ENCODE results near the gene TSPAN10. TPM values are rescaled to one million over a fixed set of nuclear protein-coding genes. Genes with fewer than 3 reads are reported as not detected.
A peak's percentile ranks its signal among the peaks of the same experiment; 100 is the strongest.

Gene TSPAN10
- total RNA-seq, 2 experiments from 2014 or later: 0.19 to 0.26 TPM

DNA sequence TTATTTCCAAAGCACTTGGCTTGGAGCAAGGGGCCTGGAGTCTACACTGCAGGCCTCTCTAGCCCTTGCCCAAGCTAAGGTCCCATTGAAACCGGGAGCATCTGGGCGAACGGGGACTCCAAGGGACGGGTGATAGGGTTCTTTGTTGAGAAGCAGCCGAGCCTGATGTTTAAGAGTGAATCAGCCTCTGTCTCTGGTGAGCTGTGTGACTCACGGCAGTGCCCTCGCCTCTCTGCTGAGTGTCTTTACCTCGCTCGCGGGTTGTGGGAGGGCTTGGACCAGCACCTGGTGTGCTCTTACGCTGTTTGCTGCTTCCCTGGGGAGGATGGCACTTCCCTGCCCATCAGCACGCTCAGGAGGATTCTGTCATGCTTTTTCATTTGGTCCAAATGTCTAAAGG lies 48.1 kb downstream of the TSPAN10 start:
- H3K36me3 Mint-ChIP-seq: peaks cover 29% of the 10 kb centered on the region
- no peaks in the 10 kb centered on the region for H3K27me3 Mint-ChIP-seq
- H3K9me3 Mint-ChIP-seq: no peaks in the 10 kb centered on the region
- H3K4me1 Mint-ChIP-seq: peaks cover 23% of the 10 kb centered on the region
- DNase-seq: peak; percentile 58
- peak overlapping the region; percentile 92 for H3K4me3 Mint-ChIP-seq
- H3K27ac Mint-ChIP-seq: peak overlapping the region; percentile 83

GRCh38 chr17:81686614-81687013 lies 49.6 kb downstream of the TSPAN10 start:
- Mint-ChIP-seq H3K4me1 (peaks cover 23% of the 10 kb centered on the region), H3K4me3 (no peak overlapping the region), H3K36me3 (peaks cover 26% of the 10 kb centered on the region), H3K9me3 (no peaks in the 10 kb centered on the region), H3K27me3 (no peaks in the 10 kb centered on the region), H3K27ac (no peak overlapping the region)
- DNase-seq: no peak

GRCh38 chr17:81687770-81688541 lies 51.0 kb downstream of the TSPAN10 start:
- Mint-ChIP-seq H3K9me3 (no peaks in the 10 kb centered on the region), H3K27ac (no peak overlapping the region), H3K36me3 (peaks cover 25% of the 10 kb centered on the region)

DNA sequence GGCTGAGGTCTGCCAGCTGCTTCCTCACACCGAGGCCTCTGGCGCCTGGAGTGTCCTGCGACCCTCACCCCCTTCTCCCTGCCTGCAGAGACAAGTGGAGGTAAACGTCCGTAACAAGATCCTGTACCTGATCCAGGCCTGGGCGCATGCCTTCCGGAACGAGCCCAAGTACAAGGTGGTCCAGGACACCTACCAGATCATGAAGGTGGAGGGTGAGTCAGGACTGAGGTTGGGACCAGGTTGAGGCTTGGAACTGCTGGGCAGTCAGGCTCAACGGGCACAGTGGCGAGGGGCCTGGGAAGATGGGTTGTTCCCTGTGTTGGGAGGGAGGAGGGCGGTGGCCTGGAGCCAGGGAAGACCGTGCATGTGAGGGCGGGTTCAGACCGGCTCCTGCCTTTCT lies 51.6 kb downstream of the TSPAN10 start:
- DNase-seq: no peak
- Mint-ChIP-seq H3K27me3 (no peaks in the 10 kb centered on the region), H3K9me3 (no peaks in the 10 kb centered on the region), H3K27ac (no peak overlapping the region), H3K36me3 (peaks cover 25% of the 10 kb centered on the region), H3K4me1 (peaks cover 17% of the 10 kb centered on the region), H3K4me3 (no peak overlapping the region)

More at GRCh38 chr17:81687770-81688541, 51.0 kb downstream of the TSPAN10 start:
- no peak for DNase-seq
- Mint-ChIP-seq H3K4me1 (peaks cover 17% of the 10 kb centered on the region), H3K4me3 (no peak overlapping the region), H3K27me3 (no peaks in the 10 kb centered on the region)

DNA sequence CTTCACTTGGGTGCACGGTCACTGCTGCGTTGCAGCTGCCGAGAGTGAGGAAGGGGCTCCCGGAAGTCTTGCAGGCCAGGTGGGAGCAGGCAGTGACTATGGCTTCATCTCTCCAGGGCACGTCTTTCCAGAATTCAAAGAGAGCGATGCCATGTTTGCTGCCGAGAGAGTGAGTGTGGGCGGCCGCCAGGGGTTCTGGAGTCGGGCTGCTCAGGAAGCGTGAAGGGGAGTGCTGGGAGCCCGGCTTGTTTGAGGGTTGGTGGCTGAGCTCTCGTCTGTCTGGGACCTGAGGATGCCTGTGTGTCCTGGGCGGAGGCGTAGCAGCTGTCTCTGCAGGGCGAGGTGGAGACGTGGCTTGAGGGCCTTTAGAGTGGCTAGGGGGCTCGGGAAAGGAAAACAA lies 53.1 kb downstream of the TSPAN10 start:
- no peak for DNase-seq
- Mint-ChIP-seq H3K36me3 (peaks cover 19% of the 10 kb centered on the region), H3K4me1 (peaks cover 10% of the 10 kb centered on the region), H3K9me3 (no peaks in the 10 kb centered on the region), H3K4me3 (no peak overlapping the region), H3K27ac (no peak overlapping the region), H3K27me3 (no peaks in the 10 kb centered on the region)

GRCh38 chr17:81690549-81690948 lies 53.6 kb downstream of the TSPAN10 start:
- DNase-seq: no peak
- no peaks in the 10 kb centered on the region for H3K27me3 Mint-ChIP-seq
- H3K27ac Mint-ChIP-seq: no peak overlapping the region

DNA sequence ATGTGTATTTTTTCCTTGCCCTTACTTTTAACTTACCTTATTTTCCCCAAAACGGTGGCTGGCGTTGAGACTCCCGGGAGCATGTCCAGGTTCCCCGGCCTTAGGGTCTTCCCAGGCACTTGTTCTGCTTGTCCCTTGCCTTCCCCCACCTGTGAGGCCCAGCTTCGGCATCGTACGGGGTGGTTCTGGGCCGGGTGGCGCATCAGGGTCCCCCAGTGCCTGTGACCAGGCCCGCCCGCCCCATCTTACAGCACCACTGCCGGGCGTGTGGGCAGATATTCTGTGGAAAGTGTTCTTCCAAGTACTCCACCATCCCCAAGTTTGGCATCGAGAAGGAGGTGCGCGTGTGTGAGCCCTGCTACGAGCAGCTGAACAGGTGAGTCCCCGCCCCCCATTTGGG lies 54.2 kb downstream of the TSPAN10 start:
- no peak for DNase-seq
- Mint-ChIP-seq H3K36me3 (peaks cover 18% of the 10 kb centered on the region), H3K27ac (no peak overlapping the region), H3K27me3 (no peaks in the 10 kb centered on the region), H3K9me3 (no peaks in the 10 kb centered on the region), H3K4me1 (peaks cover 2% of the 10 kb centered on the region), H3K4me3 (no peak overlapping the region)

More at GRCh38 chr17:81690549-81690948, 53.6 kb downstream of the TSPAN10 start:
- H3K36me3 Mint-ChIP-seq: peaks cover 19% of the 10 kb centered on the region
- H3K9me3 Mint-ChIP-seq: no peaks in the 10 kb centered on the region
- H3K4me1 Mint-ChIP-seq: peaks cover 6% of the 10 kb centered on the region
- H3K4me3 Mint-ChIP-seq: no peak overlapping the region

- Mint-ChIP-seq H3K4me1 (no peaks in the 10 kb centered on the region), H3K27ac (no peak overlapping the region), H3K9me3 (no peaks in the 10 kb centered on the region), H3K4me3 (no peak overlapping the region), H3K27me3 (no peaks in the 10 kb centered on the region), H3K36me3 (peaks cover 15% of the 10 kb centered on the region)
- DNase-seq: no peak
These were observed 54.6 kb downstream of the TSPAN10 start for GRCh38 chr17:81691608-81692007.

GRCh38 chr17:81693509-81694210 lies 56.7 kb downstream of the TSPAN10 start:
- H3K27ac Mint-ChIP-seq: no peak overlapping the region
- DNase-seq: no peak
- no peak overlapping the region for H3K4me3 Mint-ChIP-seq
- H3K9me3 Mint-ChIP-seq: no peaks in the 10 kb centered on the region
- H3K4me1 Mint-ChIP-seq: no peaks in the 10 kb centered on the region
- peaks cover 16% of the 10 kb centered on the region for H3K36me3 Mint-ChIP-seq
- H3K27me3 Mint-ChIP-seq: no peaks in the 10 kb centered on the region

- DNase-seq: no peak
- Mint-ChIP-seq H3K9me3 (no peaks in the 10 kb centered on the region), H3K27me3 (no peaks in the 10 kb centered on the region), H3K27ac (no peak overlapping the region), H3K36me3 (peaks cover 12% of the 10 kb centered on the region), H3K4me3 (no peak overlapping the region), H3K4me1 (no peaks in the 10 kb centered on the region)
These were observed 57.8 kb downstream of the TSPAN10 start for GRCh38 chr17:81694810-81695209.

DNA sequence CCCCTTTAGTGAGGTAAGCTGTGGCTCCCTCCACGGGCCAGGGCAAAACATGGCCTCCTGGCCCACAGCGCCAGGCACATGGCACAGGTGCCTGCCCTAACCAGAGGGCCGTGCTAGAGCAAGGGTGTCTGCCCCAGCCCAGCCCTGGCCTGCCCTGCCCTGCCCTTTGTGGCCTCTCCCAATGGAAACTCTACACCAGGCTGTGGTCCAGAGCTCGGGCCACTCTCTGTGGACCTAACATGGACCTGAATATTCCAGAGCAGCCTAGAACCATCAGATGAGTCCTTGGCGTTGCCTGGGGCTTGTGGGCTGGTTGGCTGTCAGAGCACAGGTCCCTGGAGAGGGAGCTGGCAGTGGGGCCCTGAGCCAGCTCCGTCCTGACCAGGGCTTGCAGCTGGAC lies 58.2 kb downstream of the TSPAN10 start:
- Mint-ChIP-seq H3K4me1 (no peaks in the 10 kb centered on the region), H3K9me3 (no peaks in the 10 kb centered on the region), H3K27ac (no peak overlapping the region), H3K4me3 (no peak overlapping the region), H3K27me3 (no peaks in the 10 kb centered on the region), H3K36me3 (peaks cover 12% of the 10 kb centered on the region)
- DNase-seq: no peak

- Mint-ChIP-seq H3K27me3 (no peaks in the 10 kb centered on the region), H3K36me3 (peaks cover 12% of the 10 kb centered on the region), H3K9me3 (no peaks in the 10 kb centered on the region), H3K4me3 (no peak overlapping the region), H3K4me1 (peaks cover 3% of the 10 kb centered on the region), H3K27ac (no peak overlapping the region)
- no peak for DNase-seq
These were observed 58.8 kb downstream of the TSPAN10 start for GRCh38 chr17:81695801-81696200.

DNA sequence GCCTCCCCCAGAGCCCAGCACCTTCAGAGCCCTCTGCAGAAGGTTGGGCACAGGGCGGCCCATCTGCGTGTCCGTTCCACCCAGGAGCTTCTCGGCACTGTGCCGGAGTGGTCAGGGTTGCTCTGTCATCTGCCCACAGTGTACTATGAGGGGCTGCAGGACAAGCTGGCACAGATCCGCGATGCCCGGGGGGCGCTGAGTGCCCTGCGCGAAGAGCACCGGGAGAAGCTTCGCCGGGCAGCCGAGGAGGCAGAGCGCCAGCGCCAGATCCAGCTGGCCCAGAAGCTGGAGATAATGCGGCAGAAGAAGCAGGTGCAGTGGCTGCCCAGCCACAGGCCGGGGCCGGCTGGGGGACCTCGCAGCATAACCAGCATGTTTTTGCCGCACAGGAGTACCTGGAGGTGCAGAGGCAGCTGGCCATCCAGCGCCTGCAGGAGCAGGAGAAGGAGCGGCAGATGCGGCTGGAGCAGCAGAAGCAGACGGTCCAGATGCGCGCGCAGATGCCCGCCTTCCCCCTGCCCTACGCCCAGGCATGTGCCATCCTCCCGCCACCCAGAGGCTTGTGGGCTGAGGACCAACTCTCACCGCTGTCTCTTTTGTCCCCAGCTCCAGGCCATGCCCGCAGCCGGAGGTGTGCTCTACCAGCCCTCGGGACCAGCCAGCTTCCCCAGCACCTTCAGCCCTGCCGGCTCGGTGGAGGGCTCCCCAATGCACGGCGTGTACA lies 59.4 kb downstream of the TSPAN10 start:
- Mint-ChIP-seq H3K36me3 (peaks cover 16% of the 10 kb centered on the region), H3K4me3 (no peak overlapping the region), H3K27ac (no peak overlapping the region), H3K4me1 (peaks cover 7% of the 10 kb centered on the region), H3K27me3 (no peaks in the 10 kb centered on the region), H3K9me3 (no peaks in the 10 kb centered on the region)
- DNase-seq: no peak

GRCh38 chr17:81697261-81698044 lies 60.5 kb downstream of the TSPAN10 start:
- peaks cover 26% of the 10 kb centered on the region for H3K36me3 Mint-ChIP-seq
- peaks cover 15% of the 10 kb centered on the region for H3K4me1 Mint-ChIP-seq
- no peak overlapping the region for H3K27ac Mint-ChIP-seq
- no peak overlapping the region for H3K4me3 Mint-ChIP-seq
- no peak for DNase-seq
- H3K9me3 Mint-ChIP-seq: no peaks in the 10 kb centered on the region
- H3K27me3 Mint-ChIP-seq: no peaks in the 10 kb centered on the region

All from activated naive CD8-positive, alpha-beta T cell treated with anti-CD3 and anti-CD28 coated beads for 36 hours (primary cell).